Measurements from ENCODE around the gene POLG2. TPM values are rescaled to one million over a fixed set of nuclear protein-coding genes. Genes with fewer than 3 reads are reported as not detected.
A peak's percentile ranks its signal among the peaks of the same experiment; 100 is the strongest.

The POLG2 gene
- total RNA-seq (2014; rRNA removed; shearing (Covaris generic)), result 20.5 and 29.1 TPM in 2 replicates
- 61.7 and 66.7 TPM in 2 replicates for polyA plus RNA-seq (2014; cell fraction: nucleus; rRNA removed)

DNA sequence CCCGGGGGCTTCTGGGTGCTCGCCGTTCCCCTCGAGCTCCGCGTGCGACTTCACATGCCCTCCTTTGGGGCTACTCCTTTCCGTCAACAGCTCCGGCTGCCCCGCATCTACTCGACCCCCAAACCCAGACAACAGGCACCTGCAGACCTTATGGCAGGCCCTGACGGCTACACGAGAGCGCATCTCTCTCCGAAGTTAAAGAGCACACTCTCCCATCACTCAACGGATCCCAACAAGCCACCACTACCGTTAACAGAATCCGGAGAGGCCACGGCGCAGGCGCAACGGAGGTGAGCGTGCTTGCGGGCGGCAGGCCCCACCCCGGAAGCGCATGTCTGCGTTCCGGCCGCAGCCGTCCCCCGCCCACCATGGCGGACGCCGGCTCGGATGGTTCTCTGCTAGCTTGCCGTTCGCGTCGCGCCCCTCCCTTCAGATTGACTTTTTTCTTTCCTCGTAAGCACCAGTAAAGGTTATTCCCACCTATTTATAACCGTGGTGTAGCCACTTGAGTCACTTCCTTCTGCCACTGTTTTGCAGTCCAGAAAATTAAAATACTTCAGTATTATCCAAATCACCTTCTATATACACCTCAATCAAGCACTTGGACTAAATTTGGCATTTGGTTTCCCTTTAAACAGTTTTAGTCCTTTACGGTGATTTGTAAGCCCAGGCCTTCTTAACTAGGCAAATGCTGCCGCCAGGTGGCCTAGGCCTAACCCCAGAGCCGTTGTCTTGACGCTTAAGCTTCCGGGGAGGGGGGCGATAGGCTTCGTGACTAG is at the start of gene POLG2:
POLG2 (minus strand) TSS at position 269 of the 779 bp plus-strand sequence; CDS start at position 183, 86 bp downstream.
- DNase-seq (ENCODE audit: extremely low read depth, low read depth), result peak; percentile 92

DNA sequence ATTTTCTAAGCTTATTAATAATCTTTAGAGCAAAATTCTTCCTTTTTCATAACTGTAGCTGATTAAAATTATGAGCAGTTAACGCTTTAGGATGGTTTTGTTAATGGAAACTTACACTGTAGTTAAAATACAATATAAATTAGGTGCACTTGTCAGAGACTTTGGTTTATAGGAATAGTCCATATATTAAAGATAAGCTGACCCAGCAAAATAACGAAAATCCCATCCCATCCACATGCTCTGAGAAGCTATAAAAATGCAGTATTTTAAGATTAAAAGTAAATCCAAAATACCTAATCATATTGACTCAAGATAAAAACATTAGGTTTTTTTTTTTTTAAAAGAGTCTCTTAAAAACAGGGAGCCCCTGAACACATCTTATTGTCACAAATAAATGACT is 47.9 kb upstream of the POLG2 start:
- DNase-seq (ENCODE audit: extremely low read depth, low read depth), result no peak

DNA sequence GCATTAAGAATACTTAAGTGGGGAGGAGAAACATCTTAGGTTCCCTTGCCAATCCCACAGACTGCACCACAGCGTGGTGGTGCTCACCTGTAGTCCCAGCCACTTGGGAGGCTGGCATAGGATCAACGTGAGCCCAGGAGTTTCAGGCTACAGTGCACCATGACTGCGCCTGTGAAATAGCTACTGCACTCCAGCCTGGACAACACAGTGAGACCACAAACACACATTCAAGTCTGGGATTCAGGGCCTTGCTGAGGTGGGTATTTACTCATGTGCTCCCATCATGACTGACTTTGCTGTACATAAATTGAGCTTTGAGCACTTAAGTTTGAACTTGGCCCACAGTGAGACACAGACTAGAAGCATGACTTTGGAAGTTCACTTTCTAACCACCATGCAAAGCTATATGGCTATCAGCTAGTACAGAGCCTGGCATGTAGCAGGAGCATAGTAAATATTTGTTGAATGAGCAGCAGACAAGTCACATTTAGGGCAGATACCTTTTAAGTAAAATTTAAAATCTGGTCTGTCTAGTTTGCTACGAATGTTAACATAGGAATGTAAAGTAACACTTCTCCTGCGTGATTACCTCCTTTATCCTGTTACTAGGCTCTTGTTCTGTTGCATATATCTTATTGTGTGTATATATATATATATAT is 43.4 kb upstream of the POLG2 start:
- no peak for DNase-seq (ENCODE audit: extremely low read depth, low read depth)

GRCh38 chr17:64538508-64539130 is 41.8 kb upstream of the POLG2 start:
- DNase-seq (ENCODE audit: extremely low read depth, low read depth), result no peak

GRCh38 chr17:64537488-64537887 is 40.6 kb upstream of the POLG2 start:
- no peak for DNase-seq (ENCODE audit: extremely low read depth, low read depth)

- no peak for DNase-seq (ENCODE audit: extremely low read depth, low read depth)
Observed at GRCh38 chr17:64536913-64537312, 40.1 kb upstream of the POLG2 start.

DNA sequence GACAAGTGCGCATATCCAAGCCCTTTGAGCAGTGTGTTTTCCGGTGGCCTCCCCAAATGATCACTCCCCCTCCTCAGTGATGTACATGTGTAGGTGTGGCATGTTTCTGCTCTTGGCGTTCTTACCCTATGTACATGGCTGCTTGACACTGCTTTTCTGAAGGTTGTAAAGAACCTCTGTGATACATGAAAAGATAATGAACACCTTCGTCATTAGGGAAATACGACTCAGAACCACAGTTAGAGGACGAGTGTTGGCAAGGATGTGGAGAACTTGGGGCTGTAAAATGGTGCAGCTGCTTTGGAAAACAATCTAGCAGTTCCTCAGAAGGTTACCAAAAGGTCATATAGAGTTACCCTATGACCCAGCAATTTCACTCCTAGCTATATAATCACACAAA is 38.5 kb upstream of the POLG2 start:
- DNase-seq (ENCODE audit: extremely low read depth, low read depth), result no peak

GRCh38 chr17:64534187-64534586 is 37.3 kb upstream of the POLG2 start:
- DNase-seq (ENCODE audit: extremely low read depth, low read depth), result peak; percentile 19

DNA sequence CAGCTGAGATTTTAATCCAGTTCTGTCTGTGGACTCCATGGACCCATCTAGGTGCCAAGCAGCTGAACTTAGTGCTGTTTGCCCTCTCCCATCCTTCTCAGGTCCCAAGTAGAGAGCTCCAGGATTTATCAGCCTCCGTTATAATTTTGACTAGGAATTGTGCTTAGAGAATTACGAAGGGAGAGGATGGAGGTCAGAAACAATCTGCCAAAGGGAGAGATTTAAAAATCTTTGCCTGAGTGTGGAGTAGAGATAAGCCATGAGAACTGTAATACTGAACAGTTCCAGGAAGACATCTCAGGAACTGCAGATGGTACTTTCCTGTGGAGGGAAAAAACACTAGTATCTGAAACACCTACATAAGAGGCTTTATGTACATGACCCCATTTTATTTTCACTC is 36.9 kb upstream of the POLG2 start:
- no peak for DNase-seq (ENCODE audit: extremely low read depth, low read depth)

DNA sequence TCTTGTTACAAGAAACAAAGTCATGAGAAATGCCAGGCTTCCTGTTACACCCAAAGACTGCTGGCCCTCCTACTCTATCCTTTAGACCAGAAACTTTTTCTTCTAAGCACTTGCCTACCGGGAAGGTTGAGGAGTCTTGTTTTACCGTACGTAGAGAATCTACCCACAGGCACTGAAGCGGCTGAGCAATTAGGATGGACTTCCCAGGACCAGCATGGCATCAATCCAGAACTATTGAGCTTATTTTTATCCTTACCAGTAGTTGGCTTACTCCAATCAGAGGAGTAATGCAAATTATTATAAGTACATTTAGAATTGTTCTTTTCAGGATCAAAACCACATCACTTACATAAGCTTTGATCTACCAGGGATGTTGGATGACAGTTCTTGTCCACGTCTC is 35.6 kb upstream of the POLG2 start:
- no peak for DNase-seq (ENCODE audit: extremely low read depth, low read depth)

DNA sequence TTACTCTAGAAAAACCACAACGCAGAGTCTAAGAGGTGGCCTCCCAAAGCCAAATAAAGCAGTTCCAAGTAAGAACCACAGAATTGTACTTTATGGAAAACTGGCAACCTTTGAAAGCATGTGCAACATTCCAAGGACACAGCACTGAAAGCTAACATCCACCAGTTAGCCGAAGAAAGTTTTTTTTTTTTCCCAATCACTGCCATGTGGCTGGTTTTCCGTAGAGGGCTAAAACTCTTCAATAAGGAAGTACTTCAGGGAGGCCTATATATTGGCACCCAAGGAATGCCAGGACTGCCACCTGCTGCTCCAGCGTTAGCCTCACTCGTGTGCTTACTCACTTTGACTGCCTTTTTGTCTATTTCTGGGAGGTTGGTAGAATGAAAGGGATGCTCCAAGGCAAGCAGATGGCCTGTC is 35.1 kb upstream of the POLG2 start:
- no peak for DNase-seq (ENCODE audit: extremely low read depth, low read depth)

- DNase-seq (ENCODE audit: extremely low read depth, low read depth), result no peak
Observed at GRCh38 chr17:64529221-64529620, 32.4 kb upstream of the POLG2 start.

GRCh38 chr17:64527914-64528313 is 31.1 kb upstream of the POLG2 start:
- DNase-seq (ENCODE audit: extremely low read depth, low read depth), result no peak

DNA sequence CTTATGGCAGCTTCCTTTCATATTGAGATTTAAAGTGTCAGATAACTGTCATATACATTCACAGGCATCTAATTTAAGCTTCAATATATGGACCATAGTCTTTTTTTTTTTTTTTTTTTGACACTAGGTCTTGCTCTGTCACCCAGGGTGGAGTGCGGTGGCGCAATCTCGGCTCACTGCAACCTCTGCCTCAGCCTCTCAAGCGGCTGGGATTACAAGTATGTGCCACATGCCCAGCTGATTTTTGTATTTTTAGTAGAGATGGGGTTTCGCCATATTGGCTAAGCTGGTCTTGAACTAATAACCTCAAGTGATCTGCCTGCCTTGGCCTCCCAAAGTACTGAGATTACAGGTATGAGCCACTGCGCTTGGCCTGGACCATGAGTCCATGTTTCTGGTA is 23.5 kb upstream of the POLG2 start:
- no peak for DNase-seq (ENCODE audit: extremely low read depth, low read depth)

GRCh38 chr17:64519601-64520000 is 22.7 kb upstream of the POLG2 start:
- no peak for DNase-seq (ENCODE audit: extremely low read depth, low read depth)

DNA sequence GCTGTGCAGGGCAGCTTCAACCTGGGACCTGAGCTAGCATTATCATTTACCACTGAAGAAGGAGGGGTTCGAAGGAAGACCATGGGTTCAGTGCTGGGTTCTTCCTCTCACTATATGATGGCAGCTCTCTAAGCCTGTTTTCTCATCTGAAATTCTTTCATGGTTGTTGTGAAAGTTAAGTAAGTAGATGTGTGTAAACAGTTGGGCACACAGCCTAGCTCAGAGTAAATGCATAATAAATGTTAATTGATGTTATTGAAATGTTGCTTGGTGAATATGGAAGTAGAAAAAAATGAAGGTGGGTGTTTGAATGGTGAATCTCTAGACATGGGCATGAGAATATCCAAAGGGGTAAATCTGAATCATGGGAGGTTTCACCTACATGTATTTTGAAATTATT is 19.0 kb upstream of the POLG2 start:
- no peak for DNase-seq (ENCODE audit: extremely low read depth, low read depth)

- no peak for DNase-seq (ENCODE audit: extremely low read depth, low read depth)
Observed at GRCh38 chr17:64515419-64515818, 18.6 kb upstream of the POLG2 start.

GRCh38 chr17:64509179-64509578 is 12.3 kb upstream of the POLG2 start:
- no peak for DNase-seq (ENCODE audit: extremely low read depth, low read depth)

- no peak for DNase-seq (ENCODE audit: extremely low read depth, low read depth)
Observed at GRCh38 chr17:64508683-64509082, 11.8 kb upstream of the POLG2 start.

DNA sequence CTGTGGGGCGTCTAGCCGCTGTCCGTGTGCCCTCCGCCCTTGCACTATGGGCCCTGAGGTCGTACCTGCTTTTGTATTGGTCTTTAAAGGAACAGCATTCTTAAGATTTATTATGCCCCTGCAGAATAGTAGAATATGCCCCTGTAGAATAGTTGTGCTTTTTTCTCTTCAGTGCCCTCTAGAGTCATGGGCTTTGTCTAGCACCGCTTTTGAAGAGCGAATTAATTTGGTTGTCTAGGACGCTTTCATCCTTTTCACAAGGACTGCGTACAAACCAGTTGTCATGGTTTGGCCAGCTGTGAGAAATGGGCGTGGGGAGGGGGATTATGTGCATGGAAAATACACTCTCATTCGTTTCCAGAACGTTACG is 10.5 kb upstream of the POLG2 start:
- DNase-seq (ENCODE audit: extremely low read depth, low read depth), result peak; percentile 46

DNA sequence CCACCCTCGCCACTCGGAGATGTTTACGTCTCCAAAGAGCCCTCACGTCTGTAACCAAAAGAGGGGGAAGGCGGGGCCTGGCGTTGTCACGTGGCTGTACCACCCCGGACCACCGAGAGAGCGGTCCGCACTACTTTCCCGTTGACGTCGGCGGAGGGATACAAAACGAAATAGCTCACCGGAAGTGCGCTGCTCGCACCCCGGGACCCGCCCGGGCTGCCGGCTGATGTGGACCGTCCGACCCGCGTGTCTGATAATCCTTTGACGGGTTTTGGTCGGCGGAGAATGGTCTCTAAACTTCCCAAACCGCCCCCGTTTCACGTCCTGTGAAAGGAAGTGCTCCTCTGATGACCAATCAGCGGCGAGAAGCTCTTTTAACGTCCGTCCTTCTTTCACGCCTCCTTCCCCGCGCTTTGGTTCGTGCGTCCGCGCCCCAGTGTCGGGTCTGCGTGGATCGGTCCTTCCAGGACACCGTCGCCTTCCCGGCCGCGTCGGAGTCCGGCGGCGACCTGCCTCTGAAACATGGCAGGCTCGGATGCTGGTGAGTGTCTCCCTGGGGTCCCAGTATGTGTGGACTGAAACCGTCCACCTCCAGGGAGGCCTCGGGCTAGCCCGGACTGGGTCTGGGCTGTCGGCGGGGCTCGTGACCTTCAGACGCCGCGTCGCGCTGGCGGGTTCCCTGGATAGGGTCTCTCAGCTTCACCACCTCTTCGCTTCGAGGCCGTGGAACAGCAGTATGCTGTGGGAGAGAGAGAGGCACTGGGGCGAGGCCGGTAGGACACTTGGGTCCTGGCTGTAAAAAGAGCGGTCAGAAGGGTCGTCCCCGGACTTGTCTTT is 9.9 kb upstream of the POLG2 start, which contains the start of gene CEP95:
CEP95 (plus strand) TSS at position 402 of the 837 bp plus-strand sequence; CDS start at position 523, 121 bp downstream.
- peak; percentile 93 for DNase-seq (ENCODE audit: extremely low read depth, low read depth)
